ENCODE data around the gene SEC22A.

The SEC22A gene

GRCh38 chr3:123263941-123264340 is 62.2 kb downstream of the SEC22A start:
- DNase-seq (ENCODE audit: low read depth), result no peak

GRCh38 chr3:123267821-123268220 is 66.1 kb downstream of the SEC22A start:
- no peak for DNase-seq (ENCODE audit: low read depth)

GRCh38 chr3:123270818-123271217 is 69.1 kb downstream of the SEC22A start:
- DNase-seq (ENCODE audit: low read depth), result no peak

GRCh38 chr3:123271466-123272159 is 69.9 kb downstream of the SEC22A start:
- no peak for DNase-seq (ENCODE audit: low read depth)

- no peak for DNase-seq (ENCODE audit: low read depth)
These were observed 70.8 kb downstream of the SEC22A start for GRCh38 chr3:123272547-123272946.

- no peak for DNase-seq (ENCODE audit: low read depth)
These were observed 73.9 kb downstream of the SEC22A start for GRCh38 chr3:123275691-123276090.

GRCh38 chr3:123276346-123277006 is 74.7 kb downstream of the SEC22A start:
- DNase-seq (ENCODE audit: low read depth), result no peak

- DNase-seq (ENCODE audit: low read depth), result no peak
These were observed 75.4 kb downstream of the SEC22A start for GRCh38 chr3:123277106-123277505.

GRCh38 chr3:123278446-123278845 is 76.7 kb downstream of the SEC22A start:
- DNase-seq (ENCODE audit: low read depth), result no peak

GRCh38 chr3:123279121-123279520 is 77.4 kb downstream of the SEC22A start:
- no peak for DNase-seq (ENCODE audit: low read depth)

- DNase-seq (ENCODE audit: low read depth), result no peak
These were observed 79.7 kb downstream of the SEC22A start for GRCh38 chr3:123281406-123281805.

GRCh38 chr3:123281929-123282328 is 80.2 kb downstream of the SEC22A start:
- no peak for DNase-seq (ENCODE audit: low read depth)

GRCh38 chr3:123282461-123282860 is 80.7 kb downstream of the SEC22A start:
- no peak for DNase-seq (ENCODE audit: low read depth)

GRCh38 chr3:123283074-123283473 is 81.3 kb downstream of the SEC22A start:
- DNase-seq (ENCODE audit: low read depth), result no peak

GRCh38 chr3:123283657-123284398 is 82.1 kb downstream of the SEC22A start:
- DNase-seq (ENCODE audit: low read depth), result no peak

GRCh38 chr3:123284399-123285010 is 82.8 kb downstream of the SEC22A start:
- no peak for DNase-seq (ENCODE audit: low read depth)

GRCh38 chr3:123285066-123285465 is 83.3 kb downstream of the SEC22A start:
- no peak for DNase-seq (ENCODE audit: low read depth)

- DNase-seq (ENCODE audit: low read depth), result no peak
These were observed 83.7 kb downstream of the SEC22A start for GRCh38 chr3:123285479-123285878.

- no peak for DNase-seq (ENCODE audit: low read depth)
These were observed 84.2 kb downstream of the SEC22A start for GRCh38 chr3:123285931-123286307.

GRCh38 chr3:123286308-123287023 is 84.7 kb downstream of the SEC22A start:
- no peak for DNase-seq (ENCODE audit: low read depth)

- DNase-seq (ENCODE audit: low read depth), result no peak
These were observed 85.6 kb downstream of the SEC22A start for GRCh38 chr3:123287051-123287961.
